Parietal lobe (tissue), 2 donors: Measurements from ENCODE around the gene MTMR12. TPM values are rescaled to one million over a fixed set of nuclear protein-coding genes. Genes with fewer than 3 reads are reported as not detected.

Experiments used
- small RNA-seq: library from RNA; depleted of rRNA; stranded (forward); fragments of <200 nt; gene quantifications from one replicate; pipeline ENCODE3, GENCODE V24; 2014; ENCODE audit warnings: low replicate concordance
- total RNA-seq: library from RNA; depleted of rRNA; stranded (reverse); fragments of >200 nt; gene quantifications from one replicate; pipeline ENCODE4 v1.2.3, GENCODE V29; 2014

MTMR12 gene, protein sequence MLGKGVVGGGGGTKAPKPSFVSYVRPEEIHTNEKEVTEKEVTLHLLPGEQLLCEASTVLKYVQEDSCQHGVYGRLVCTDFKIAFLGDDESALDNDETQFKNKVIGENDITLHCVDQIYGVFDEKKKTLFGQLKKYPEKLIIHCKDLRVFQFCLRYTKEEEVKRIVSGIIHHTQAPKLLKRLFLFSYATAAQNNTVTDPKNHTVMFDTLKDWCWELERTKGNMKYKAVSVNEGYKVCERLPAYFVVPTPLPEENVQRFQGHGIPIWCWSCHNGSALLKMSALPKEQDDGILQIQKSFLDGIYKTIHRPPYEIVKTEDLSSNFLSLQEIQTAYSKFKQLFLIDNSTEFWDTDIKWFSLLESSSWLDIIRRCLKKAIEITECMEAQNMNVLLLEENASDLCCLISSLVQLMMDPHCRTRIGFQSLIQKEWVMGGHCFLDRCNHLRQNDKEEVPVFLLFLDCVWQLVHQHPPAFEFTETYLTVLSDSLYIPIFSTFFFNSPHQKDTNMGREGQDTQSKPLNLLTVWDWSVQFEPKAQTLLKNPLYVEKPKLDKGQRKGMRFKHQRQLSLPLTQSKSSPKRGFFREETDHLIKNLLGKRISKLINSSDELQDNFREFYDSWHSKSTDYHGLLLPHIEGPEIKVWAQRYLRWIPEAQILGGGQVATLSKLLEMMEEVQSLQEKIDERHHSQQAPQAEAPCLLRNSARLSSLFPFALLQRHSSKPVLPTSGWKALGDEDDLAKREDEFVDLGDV
- total RNA-seq: 28.8 TPM

GRCh38 chr5:32312595-32313332, at the start of gene MTMR12:
Gene MTMR12, minus strand, starts transcription at chr5:32312939. Its CDS starts 101 bp downstream, at chr5:32312838.

Small RNAs within 50 kb of the gene (small RNA-seq; reads per million reads assigned to genes)
- gene RNU6-1079P (not detected), gene RNU6-378P (not detected)

Other genes with a start within 250 kb of the MTMR12 start
- gene GOLPH3, start 138.6 kb downstream of the MTMR12 start, total RNA-seq: 50.1 TPM
- gene ZFR, start 131.8 kb upstream of the MTMR12 start, total RNA-seq: 150 TPM